HepG2 (cell line): ENCODE measurements around the gene BBS9. TPM values are rescaled to one million over a fixed set of nuclear protein-coding genes. Genes with fewer than 3 reads are reported as not detected.
A peak's percentile ranks its signal among the peaks of the same experiment; 100 is the strongest.

Experiments
- ATAC-seq: fragments of 200-7000 bp; cut with Tn5 transposase; 3 replicates; pipeline ENCODE4 v1.9.1; 2020; ENCODE audit warnings: mild to moderate bottlenecking, moderate library complexity
- BruUV-seq: library from RNA; stranded (reverse); fragments of 400-500 nt; replicated peaks from 2 replicates; lab custom pipeline; 2021; lab: Mats Ljungman, UMichigan
- CTCF ChIA-PET: fragments of 300-600 bp; formaldehyde crosslinking; extraction: SDS; loops from one replicate; lab custom pipeline; 2021; ENCODE audit warnings: low total read pairs, inconsistent platforms, low intra/inter-chr PET ratio; lab: Yijun Ruan, JAX
- POLR2A ChIA-PET: fragments of 350-600 bp; sonication (Branson Sonifier 250); formaldehyde crosslinking; loops from one replicate; lab custom pipeline; 2020; ENCODE audit warnings: antibody characterized with exemption, inconsistent platforms; lab: Yijun Ruan, JAX
- DNase-seq: peaks from one replicate; pipeline ENCODE4 v3.0.0-alpha.2; 2015; ENCODE audit warnings: low spot score
- FAIRE-seq: peaks from 3 replicates; lab custom pipeline; 2011; peaks lifted over from hg19 to GRCh38; lab: Jason Lieb, UNC
- H2AFZ ChIP-seq: one replicate; pipeline ENCODE4 v1.6.1; 2011; ENCODE audit warnings: low read length, inconsistent platforms
- H3K27ac ChIP-seq: fragments of 300-600 bp; 3 replicates; pipeline ENCODE4 v1.8.0; 2011; ENCODE audit warnings: mixed run types, mild to moderate bottlenecking, mixed read lengths, low read length, inconsistent platforms; ENCODE audit not compliant: insufficient read depth; ENCODE audit errors: extremely low read length
- H3K27me3 ChIP-seq, 2 experiments: fragments of 200-600 bp in 1 of 2; 2 replicates in 1 of 2; 3 replicates in 1 of 2; pipeline versions ENCODE4 v1.6.0 to v1.8.0; 2011; ENCODE audit warnings: low read length in 2 of 2, mild to moderate bottlenecking in 2 of 2, moderate library complexity in 2 of 2, inconsistent platforms in 1 of 2; ENCODE audit not compliant: insufficient read depth in 2 of 2, control insufficient read depth in 1 of 2
- H3K36me3 ChIP-seq, 2 experiments: fragments of 200-600 bp in 1 of 2; replicated peaks in 1 of 2; 2 replicates in 1 of 2; 3 replicates in 1 of 2; pipeline versions ENCODE4 v1.5.1 to v1.8.0; 2011; ENCODE audit warnings: low read length in 2 of 2, inconsistent platforms in 1 of 2; ENCODE audit not compliant: insufficient read depth in 2 of 2, control insufficient read depth in 1 of 2
- H3K4me1 ChIP-seq: 2 replicates; pipeline ENCODE4 v1.5.1; 2012; ENCODE audit warnings: low read length, inconsistent platforms; ENCODE audit not compliant: insufficient read depth
- H3K4me2 ChIP-seq: 2 replicates; pipeline ENCODE4 v1.6.0; 2011; ENCODE audit warnings: low read depth, low read length, inconsistent platforms
- H3K4me3 ChIP-seq, 3 experiments: fragments of 200-600 bp in 1 of 3; sonication (generic), shearing (Covaris generic) in 1 of 3; replicated peaks in 1 of 3; 2 replicates each; pipeline ENCODE4 v1.5.1; 2011 to 2016; ENCODE audit warnings: low read length in 3 of 3, inconsistent platforms in 2 of 3, low read depth in 2 of 3, mild to moderate bottlenecking in 2 of 3, control low read depth in 1 of 3, mixed read lengths in 1 of 3; ENCODE audit not compliant: insufficient read depth in 1 of 3
- H3K79me2 ChIP-seq: one replicate; pipeline ENCODE4 v1.6.1; 2011; ENCODE audit warnings: low read length, inconsistent platforms; ENCODE audit not compliant: insufficient read depth
- H3K9ac ChIP-seq: 2 replicates; pipeline ENCODE4 v1.6.0; 2011; ENCODE audit warnings: mild to moderate bottlenecking, low read depth, low read length, inconsistent platforms; ENCODE audit not compliant: insufficient read depth
- H3K9me3 ChIP-seq: 2 replicates; pipeline ENCODE4 v1.5.1; 2012; ENCODE audit warnings: mild to moderate bottlenecking, low read length
- H4K20me1 ChIP-seq: 2 replicates; pipeline ENCODE4 v1.6.0; 2011; ENCODE audit warnings: inconsistent platforms, mild to moderate bottlenecking, low read length, moderate library complexity; ENCODE audit not compliant: insufficient read depth
- AHR ChIP-seq: IDR thresholded peaks from 2 replicates; pipeline ENCODE4 v1.6.1; 2018; ENCODE audit warnings: missing genetic modification reagents, missing compliant biosample characterization
- DMTF1 ChIP-seq: sonication (generic); formaldehyde crosslinking; IDR thresholded peaks from 2 replicates; pipeline ENCODE4 v1.4.0; 2020; ENCODE audit warnings: mild to moderate bottlenecking, missing genetic modification reagents
- FOXA1 ChIP-seq, 2 experiments: fragments of 450-650 bp in 1 of 2; sonication (generic) in 1 of 2; formaldehyde crosslinking in 1 of 2; IDR thresholded peaks; 2 replicates each; pipeline versions ENCODE4 v1.4.0 to v1.6.1; 2016 to 2020; ENCODE audit warnings: missing genetic modification reagents in 1 of 2
- MYC ChIP-seq: sonication (generic); formaldehyde crosslinking; IDR thresholded peaks from 2 replicates; pipeline ENCODE4 v1.9.0; 2021; ENCODE audit warnings: missing genetic modification reagents, borderline replicate concordance
- NONO ChIP-seq, 2 experiments: fragments of 450-650 bp in 1 of 2; sonication (generic) in 1 of 2; formaldehyde crosslinking in 1 of 2; IDR thresholded peaks in 1 of 2; conservative IDR thresholded peaks in 1 of 2; 2 replicates each; pipeline versions ENCODE4 v1.6.1 to v1.8.0; 2017 to 2022; ENCODE audit warnings: mild to moderate bottlenecking in 1 of 2, missing genetic modification reagents in 1 of 2, moderate library complexity in 1 of 2
- ZFX ChIP-seq: sonication (generic); formaldehyde crosslinking; IDR thresholded peaks from 2 replicates; pipeline ENCODE4 v1.4.0; 2020; ENCODE audit warnings: mild to moderate bottlenecking, low read depth, missing genetic modification reagents, moderate library complexity
- ZNF383 ChIP-seq: sonication (generic); formaldehyde crosslinking; IDR thresholded peaks from 2 replicates; pipeline ENCODE4 v1.4.0; 2020; ENCODE audit warnings: missing genetic modification reagents, mild to moderate bottlenecking, borderline replicate concordance
- ZNF431 ChIP-seq: sonication (generic); formaldehyde crosslinking; IDR thresholded peaks from 2 replicates; pipeline ENCODE4 v1.9.0; 2022; ENCODE audit warnings: missing genetic modification reagents, low read depth, mild to moderate bottlenecking, borderline replicate concordance
- ZNF564 ChIP-seq: sonication (generic); formaldehyde crosslinking; IDR thresholded peaks from 2 replicates; pipeline ENCODE4 v1.8.1; 2023; ENCODE audit warnings: mild to moderate bottlenecking, missing genetic modification reagents
- ZNF761 ChIP-seq: sonication (generic); formaldehyde crosslinking; conservative IDR thresholded peaks from 2 replicates; pipeline ENCODE4 v1.4.0; 2020; ENCODE audit warnings: mild to moderate bottlenecking, missing genetic modification reagents
- WGBS: methylation state at CpG from one replicate; pipeline ENCODE4 v1.1.6; 2017; ENCODE audit warnings: low lambda C conversion rate; 5-methylcytosine and 5-hydroxymethylcytosine counted together
- in situ Hi-C: cut with HindIII; loops from 2 replicates; pipeline ENCODE4 v1.10.0; 2017; ENCODE audit warnings: low pct_unique_long_range_greater_than_20kb; ENCODE audit not compliant: extremely low pct_ligation_motif_present
- intact Hi-C: fragments of 100-400 bp; cut with micrococcal nuclease; formaldehyde crosslinking; loops from one replicate; pipeline ENCODE4 v1.10.0; 2022; ENCODE audit not compliant: unreplicated experiment
- polyA plus RNA-seq, 8 experiments: library from polyadenylated mRNA; depleted of rRNA in 3 of 8; stranded (reverse) in 7 of 8; unstranded in 1 of 8; fragments of >200 nt; fragmentation: Illumina TruSeq in 4 of 8; extraction: Trizol in 4 of 8; gene quantifications; 2 replicates each; pipeline versions ENCODE4 v1.2.1 to v1.2.3, GENCODE V29; 2011 to 2016; ENCODE audit warnings: low read depth in 4 of 8, missing spikeins in 1 of 8, mixed read lengths in 1 of 8; ENCODE audit not compliant: insufficient read depth in 1 of 8
- total RNA-seq, 5 experiments: library from RNA; depleted of rRNA; stranded (reverse); fragments of >200 nt; fragmentation: Illumina TruSeq; extraction: Trizol; gene quantifications; 2 replicates each; pipeline ENCODE4 v1.2.3, GENCODE V29; 2016; ENCODE audit warnings: low read depth in 1 of 5
- TF ChIP-seq, protein P1 (sequence below): sonication (generic); formaldehyde crosslinking; IDR thresholded peaks from 2 replicates; pipeline ENCODE4 v1.9.0; 2021; ENCODE audit warnings: missing genetic modification reagents, mild to moderate bottlenecking, borderline replicate concordance
- TF ChIP-seq, protein P2 (sequence below): IDR thresholded peaks from 2 replicates; pipeline ENCODE4 v1.6.1; 2016; ENCODE audit warnings: low read depth

Gene BBS9
- total and polyA plus RNA-seq, 2 of the 13 experiments (the other 11 are each of a cell fraction or from before 2014, with no cell fraction given) = 5.1 to 7.8 TPM

GRCh38 chr7:33192695-33193291, 63.4 kb downstream of the BBS9 start:
- in situ Hi-C loops (loop anchor here (25.0 kb wide), 1 partner anchor 520 kb away; no protein-coding TSS in a partner anchor), intact Hi-C loops (no loop called here)
- WGBS = 70% methylated on average over 2 of the region's 2 CpGs
- Histone ChIP-seq H3K9me3 (no peaks in the 10 kb centered on the region), H2AFZ (no peak overlapping the region), H3K4me2 (no peak overlapping the region), H3K4me3 (no peak overlapping the region), H3K27me3 (no peaks in the 10 kb centered on the region), H4K20me1 (no peaks in the 10 kb centered on the region), H3K9ac (no peak overlapping the region), H3K27ac (no peak overlapping the region), H3K36me3 (no peaks in the 10 kb centered on the region), H3K4me1 (peaks cover 17% of the 10 kb centered on the region), H3K79me2 (no peaks in the 10 kb centered on the region)
- DNase-seq (no peak), ATAC-seq (no peak), FAIRE-seq (no peak)
- POLR2A ChIA-PET = no interaction called here
- CTCF ChIA-PET = no interaction called here
- TF ChIP-seq ZNF564 (CRISPR knock-in tag) = peak; percentile 82
- TF ChIP-seq AHR = no peak
- no TSS peak for BruUV-seq

DNA sequence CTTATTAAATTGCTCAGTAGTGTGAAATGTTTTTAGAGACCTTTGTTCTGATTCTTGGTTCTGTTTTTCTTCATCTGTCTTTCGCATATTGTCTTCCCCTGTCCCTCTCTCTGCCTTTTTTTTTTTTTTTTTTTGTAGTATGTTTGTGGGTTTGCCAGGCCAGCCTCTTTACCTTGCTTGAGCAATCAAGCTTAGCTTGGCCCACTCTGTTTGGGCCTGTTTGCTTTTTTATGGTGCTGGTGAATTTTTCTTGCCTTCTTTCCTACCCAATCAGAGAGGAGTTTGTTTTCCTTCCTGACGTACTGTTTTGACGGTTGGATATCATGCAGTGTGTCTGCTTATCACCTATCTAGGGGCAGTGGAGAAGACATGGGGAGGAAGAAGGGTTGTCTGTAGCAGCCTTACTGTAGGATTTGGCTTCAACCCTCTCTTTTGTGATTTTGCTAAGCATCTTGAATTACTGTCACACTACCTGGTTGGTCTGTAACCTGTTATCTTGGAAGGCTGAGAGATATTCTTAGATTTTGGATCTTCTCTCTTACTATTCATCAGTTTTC, 64.0 kb downstream of the BBS9 start:
- Histone ChIP-seq H3K9ac (no peak overlapping the region), H3K27me3 (no peaks in the 10 kb centered on the region), H2AFZ (no peak overlapping the region), H3K79me2 (no peaks in the 10 kb centered on the region), H3K36me3 (no peaks in the 10 kb centered on the region), H3K4me1 (peaks cover 17% of the 10 kb centered on the region), H3K4me3 (no peak overlapping the region), H3K4me2 (no peak overlapping the region), H3K27ac (no peak overlapping the region), H3K9me3 (no peaks in the 10 kb centered on the region), H4K20me1 (no peaks in the 10 kb centered on the region)
- CTCF ChIA-PET = no interaction called here
- POLR2A ChIA-PET = no interaction called here
- FAIRE-seq (no peak), DNase-seq (no peak), ATAC-seq (no peak)
- intact Hi-C loops (no loop called here), in situ Hi-C loops (loop anchor here (25.0 kb wide), 1 partner anchor 519 kb away; no protein-coding TSS in a partner anchor)
- BruUV-seq = no TSS peak
- WGBS = 95% methylated on average over 3 of the region's 3 CpGs
- TF ChIP-seq ZNF761 = no peak
- no peak for TF ChIP-seq ZNF431 (CRISPR knock-in tag)
- no peak for TF ChIP-seq NONO (IDR thresholded peaks at IDR 0.05)
- no peak for TF ChIP-seq NONO (CRISPR knock-in tag; conservative IDR thresholded peaks at IDR 0.05)
- TF ChIP-seq ZFX (CRISPR knock-in tag) = no peak
- TF ChIP-seq, protein P1, sequence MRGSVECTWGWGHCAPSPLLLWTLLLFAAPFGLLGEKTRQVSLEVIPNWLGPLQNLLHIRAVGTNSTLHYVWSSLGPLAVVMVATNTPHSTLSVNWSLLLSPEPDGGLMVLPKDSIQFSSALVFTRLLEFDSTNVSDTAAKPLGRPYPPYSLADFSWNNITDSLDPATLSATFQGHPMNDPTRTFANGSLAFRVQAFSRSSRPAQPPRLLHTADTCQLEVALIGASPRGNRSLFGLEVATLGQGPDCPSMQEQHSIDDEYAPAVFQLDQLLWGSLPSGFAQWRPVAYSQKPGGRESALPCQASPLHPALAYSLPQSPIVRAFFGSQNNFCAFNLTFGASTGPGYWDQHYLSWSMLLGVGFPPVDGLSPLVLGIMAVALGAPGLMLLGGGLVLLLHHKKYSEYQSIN (CRISPR knock-in tag) = no peak
- no peak for TF ChIP-seq ZNF383 (CRISPR knock-in tag)
- TF ChIP-seq FOXA1 (IDR thresholded peaks at IDR 0.05) = no peak
- no peak for TF ChIP-seq FOXA1 (CRISPR knock-in tag; IDR thresholded peaks at IDR 0.05)
- TF ChIP-seq, protein P2, sequence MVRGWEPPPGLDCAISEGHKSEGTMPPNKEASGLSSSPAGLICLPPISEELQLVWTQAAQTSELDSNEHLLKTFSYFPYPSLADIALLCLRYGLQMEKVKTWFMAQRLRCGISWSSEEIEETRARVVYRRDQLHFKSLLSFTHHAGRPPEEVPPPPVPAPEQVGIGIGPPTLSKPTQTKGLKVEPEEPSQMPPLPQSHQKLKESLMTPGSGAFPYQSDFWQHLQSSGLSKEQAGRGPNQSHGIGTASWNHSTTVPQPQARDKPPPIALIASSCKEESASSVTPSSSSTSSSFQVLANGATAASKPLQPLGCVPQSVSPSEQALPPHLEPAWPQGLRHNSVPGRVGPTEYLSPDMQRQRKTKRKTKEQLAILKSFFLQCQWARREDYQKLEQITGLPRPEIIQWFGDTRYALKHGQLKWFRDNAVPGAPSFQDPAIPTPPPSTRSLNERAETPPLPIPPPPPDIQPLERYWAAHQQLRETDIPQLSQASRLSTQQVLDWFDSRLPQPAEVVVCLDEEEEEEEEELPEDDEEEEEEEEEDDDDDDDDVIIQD (CRISPR knock-in tag) = no peak
- TF ChIP-seq DMTF1 (CRISPR knock-in tag) = no peak
- TF ChIP-seq MYC (CRISPR knock-in tag) = no peak
